Temporal lobe (tissue), 1 donor: ENCODE results near the gene ATG4B. TPM values are rescaled to one million over a fixed set of nuclear protein-coding genes. Genes with fewer than 3 reads are reported as not detected.

ENCODE experiments used
- total RNA-seq: library from RNA; depleted of rRNA; stranded (reverse); fragments of >200 nt; gene quantifications from one replicate; pipeline ENCODE4 v1.2.3, GENCODE V29; 2014

The ATG4B gene
- total RNA-seq, 1 donor from 2014 or later, result 38.4 TPM

Other genes starting within 250 kb of the ATG4B start
- gene STK25, start 129.1 kb upstream of the ATG4B start, total RNA-seq, result 127 TPM
- gene BOK, start 78.9 kb upstream of the ATG4B start, total RNA-seq, result 21.6 TPM
- gene THAP4, start 535 bp upstream of the ATG4B start, total RNA-seq, result 12.0 TPM
- 9.6 TPM for gene DTYMK, start 49.1 kb downstream of the ATG4B start, total RNA-seq
- gene ING5, start 64.3 kb downstream of the ATG4B start, total RNA-seq, result 19.7 TPM
- 10.1 TPM for gene D2HGDH, start 96.9 kb downstream of the ATG4B start, total RNA-seq
- 0.74 TPM for gene GAL3ST2, start 139.1 kb downstream of the ATG4B start, total RNA-seq
- 1.5 TPM for gene NEU4, start 171.5 kb downstream of the ATG4B start, total RNA-seq
- gene PDCD1, start 221.2 kb downstream of the ATG4B start, total RNA-seq, result not detected
- gene RTP5, start 232.0 kb downstream of the ATG4B start, total RNA-seq, result 5.2 TPM